Parathyroid adenoma (tissue), 2 donors: ENCODE measurements around the gene RAB34.

Experiments
- H2AFZ ChIP-seq: fragments of 300-600 bp; sonication (generic); one replicate; pipeline ENCODE4 v1.7.0; 2017; ENCODE audit warnings: antibody characterized with exemption, mild to moderate bottlenecking
- H3K27ac ChIP-seq: fragments of 300-600 bp; sonication (generic); one replicate; pipeline ENCODE4 v1.7.0; 2017
- H3K27me3 ChIP-seq: fragments of 300-600 bp; sonication (generic); one replicate; pipeline ENCODE4 v1.7.0; 2017; ENCODE audit warnings: low read length; ENCODE audit not compliant: control insufficient read depth, insufficient read depth
- H3K36me3 ChIP-seq: fragments of 300-600 bp; sonication (generic); one replicate; pipeline ENCODE4 v1.7.0; 2017; ENCODE audit warnings: low read length; ENCODE audit not compliant: control insufficient read depth, insufficient read depth
- H3K4me1 ChIP-seq: fragments of 300-600 bp; sonication (generic); one replicate; pipeline ENCODE4 v1.7.0; 2017; ENCODE audit warnings: control low read depth
- H3K4me2 ChIP-seq: fragments of 300-600 bp; sonication (generic); one replicate; pipeline ENCODE4 v1.7.0; 2017; ENCODE audit warnings: low read length
- H3K4me3 ChIP-seq: fragments of 300-600 bp; sonication (generic); one replicate; pipeline ENCODE4 v1.7.0; 2017; ENCODE audit warnings: low read depth, low read length
- H3K79me2 ChIP-seq: fragments of 300-600 bp; sonication (generic); one replicate; pipeline ENCODE4 v1.7.0; 2017; ENCODE audit warnings: control low read depth
- H3K9ac ChIP-seq: fragments of 300-600 bp; sonication (generic); one replicate; pipeline ENCODE4 v1.7.0; 2017; ENCODE audit warnings: mild to moderate bottlenecking
- H3K9me3 ChIP-seq: fragments of 300-600 bp; sonication (generic); one replicate; pipeline ENCODE4 v1.7.0; 2017; ENCODE audit warnings: low read length; ENCODE audit not compliant: control insufficient read depth
- CTCF ChIP-seq: fragments of 300-600 bp; sonication (generic); IDR thresholded peaks from one replicate; pipeline ENCODE4 v1.7.0; 2017; ENCODE audit warnings: antibody characterized with exemption, mild to moderate bottlenecking
- donor health status: primary hyperparathyroidism.

RAB34 gene

GRCh38 chr17:28717578-28718332, at the start of gene RAB34:
TSS of gene RAB34 (minus strand) at chr17:28717868. CDS start at chr17:28717266, 602 bp downstream.
- Histone ChIP-seq H3K4me3 (peak within 1 kb of the TSS; percentile 67), H3K36me3 (no peaks in the 10 kb centered on the region), H3K9ac (peak within 1 kb of the TSS; percentile 62), H3K79me2 (peaks cover 8% of the 10 kb centered on the region), H3K4me2 (peak within 1 kb of the TSS; percentile 88), H3K27me3 (no peaks in the 10 kb centered on the region), H3K27ac (peak within 1 kb of the TSS; percentile 86), H3K9me3 (no peaks in the 10 kb centered on the region), H3K4me1 (peaks cover 18% of the 10 kb centered on the region), H2AFZ (peak within 1 kb of the TSS; percentile 93)
- TF ChIP-seq CTCF: peak; percentile 33

- Histone ChIP-seq H3K4me1 (peaks cover 2% of the 10 kb centered on the region), H3K9me3 (no peaks in the 10 kb centered on the region), H3K27ac (no peak overlapping the region), H3K4me3 (no peak overlapping the region), H3K79me2 (peaks cover 8% of the 10 kb centered on the region), H3K4me2 (no peak overlapping the region), H3K9ac (no peak overlapping the region), H3K36me3 (no peaks in the 10 kb centered on the region), H3K27me3 (no peaks in the 10 kb centered on the region), H2AFZ (no peak overlapping the region)
- no peak for TF ChIP-seq CTCF
Observed at GRCh38 chr17:28765038-28765437, 47.4 kb upstream of the RAB34 start.

GRCh38 chr17:28763804-28764266, 46.2 kb upstream of the RAB34 start:
- no peaks in the 10 kb centered on the region for H3K9me3 ChIP-seq
- H3K4me1 ChIP-seq: peaks cover 2% of the 10 kb centered on the region
- no peak overlapping the region for H2AFZ ChIP-seq
- H3K36me3 ChIP-seq: no peaks in the 10 kb centered on the region
- H3K9ac ChIP-seq: no peak overlapping the region
- peak; percentile 96 for TF ChIP-seq CTCF
- H3K79me2 ChIP-seq: peaks cover 3% of the 10 kb centered on the region
- no peak overlapping the region for H3K4me2 ChIP-seq
- no peak overlapping the region for H3K4me3 ChIP-seq
- peak overlapping the region; percentile 24 for H3K27ac ChIP-seq
- no peaks in the 10 kb centered on the region for H3K27me3 ChIP-seq

- Histone ChIP-seq H3K9me3 (no peaks in the 10 kb centered on the region), H3K9ac (no peak overlapping the region), H3K36me3 (no peaks in the 10 kb centered on the region), H2AFZ (no peak overlapping the region), H3K27ac (peak overlapping the region; percentile 24), H3K4me3 (no peak overlapping the region), H3K27me3 (no peaks in the 10 kb centered on the region), H3K4me2 (no peak overlapping the region), H3K4me1 (peaks cover 2% of the 10 kb centered on the region), H3K79me2 (peaks cover 6% of the 10 kb centered on the region)
- TF ChIP-seq CTCF: no peak
Observed at GRCh38 chr17:28763137-28763799, 45.6 kb upstream of the RAB34 start.
